ENCODE data around the gene ARHGEF38.
"Not testable (repeated sequence)": the region's sequence is repeated elsewhere in the genome, so short reads cannot be mapped to it uniquely, and the experiment has no call there.

The ARHGEF38 gene

GRCh38 chr4:105719204-105719603, 166.8 kb downstream of the ARHGEF38 start:
- no peak for DNase-seq

GRCh38 chr4:105725623-105726022, 173.2 kb downstream of the ARHGEF38 start:
- DNase-seq, result no peak

- DNase-seq, result not testable (repeated sequence)
Observed at GRCh38 chr4:105729895-105730294, 177.5 kb downstream of the ARHGEF38 start.
